Measurements from ENCODE around the gene SCGB2B2.
"Not testable (repeated sequence)": the region's sequence is repeated elsewhere in the genome, so short reads cannot be mapped to it uniquely, and the experiment has no call there.

Gene SCGB2B2

GRCh38 chr19:34681478-34681877 lies 4.5 kb upstream of the SCGB2B2 start:
- Mint-ChIP-seq H3K9me3 (peaks cover 81% of the 10 kb centered on the region), H3K4me3 (no peak overlapping the region), H3K27me3 (no peaks in the 10 kb centered on the region), H3K27ac (no peak overlapping the region), H3K36me3 (ENCODE audit: low read depth) (peaks cover 83% of the 10 kb centered on the region), H3K4me1 (ENCODE audit: low read depth) (peaks cover 12% of the 10 kb centered on the region)
- intact Hi-C loops (cut with micrococcal nuclease) = no loop called here

GRCh38 chr19:34678421-34678820 lies 1.5 kb upstream of the SCGB2B2 start:
- Mint-ChIP-seq H3K36me3 (ENCODE audit: low read depth) (peaks cover 74% of the 10 kb centered on the region), H3K27me3 (peaks cover 21% of the 10 kb centered on the region), H3K4me1 (ENCODE audit: low read depth) (peaks cover 12% of the 10 kb centered on the region), H3K9me3 (peaks cover 80% of the 10 kb centered on the region), H3K27ac (peak overlapping the region; percentile 100), H3K4me3 (peak overlapping the region; percentile 92)
- intact Hi-C loops (cut with micrococcal nuclease) = no loop called here

- intact Hi-C loops (cut with micrococcal nuclease) = no loop called here
- H3K36me3 Mint-ChIP-seq (ENCODE audit: low read depth) = peaks cover 71% of the 10 kb centered on the region
- peak overlapping the region; percentile 92 for H3K4me3 Mint-ChIP-seq
- H3K27ac Mint-ChIP-seq = peak overlapping the region; percentile 100
- peaks cover 80% of the 10 kb centered on the region for H3K9me3 Mint-ChIP-seq
- H3K4me1 Mint-ChIP-seq (ENCODE audit: low read depth) = peaks cover 12% of the 10 kb centered on the region
- H3K27me3 Mint-ChIP-seq = peaks cover 24% of the 10 kb centered on the region
These were observed 1.1 kb upstream of the SCGB2B2 start for GRCh38 chr19:34678085-34678412.

- Mint-ChIP-seq H3K27ac (peak within 1 kb of the TSS; percentile 100), H3K36me3 (ENCODE audit: low read depth) (peaks cover 65% of the 10 kb centered on the region), H3K4me1 (ENCODE audit: low read depth) (peaks cover 12% of the 10 kb centered on the region), H3K9me3 (peaks cover 80% of the 10 kb centered on the region), H3K27me3 (peaks cover 29% of the 10 kb centered on the region), H3K4me3 (peak within 1 kb of the TSS; percentile 92)
- intact Hi-C loops (cut with micrococcal nuclease) = loop anchor here (1.0 kb wide), 1 partner anchor 57 kb away; the partner anchor contains the start of gene ZNF181
These were observed 576 bp upstream of the SCGB2B2 start, which contains the start of gene ZNF302 for GRCh38 chr19:34677386-34678084. Gene ZNF302 (plus strand): TSS chr19:34677678. CDS start chr19:34678805, 1,127 bp downstream.

GRCh38 chr19:34675919-34676318 lies 1.0 kb downstream of the SCGB2B2 start:
- no peak overlapping the region for H3K27ac Mint-ChIP-seq
- no peak overlapping the region for H3K4me3 Mint-ChIP-seq
- H3K4me1 Mint-ChIP-seq (ENCODE audit: low read depth) = peaks cover 12% of the 10 kb centered on the region
- peaks cover 32% of the 10 kb centered on the region for H3K27me3 Mint-ChIP-seq
- intact Hi-C loops (cut with micrococcal nuclease) = no loop called here
- H3K9me3 Mint-ChIP-seq = peaks cover 68% of the 10 kb centered on the region
- H3K36me3 Mint-ChIP-seq (ENCODE audit: low read depth) = peaks cover 49% of the 10 kb centered on the region

GRCh38 chr19:34675250-34675649 lies 1.7 kb downstream of the SCGB2B2 start:
- Mint-ChIP-seq H3K4me3 (no peak overlapping the region), H3K27me3 (peaks cover 32% of the 10 kb centered on the region), H3K9me3 (peaks cover 61% of the 10 kb centered on the region), H3K36me3 (ENCODE audit: low read depth) (peaks cover 43% of the 10 kb centered on the region), H3K4me1 (ENCODE audit: low read depth) (peaks cover 12% of the 10 kb centered on the region), H3K27ac (no peak overlapping the region)
- intact Hi-C loops (cut with micrococcal nuclease) = no loop called here

- H3K9me3 Mint-ChIP-seq = peaks cover 45% of the 10 kb centered on the region
- H3K4me1 Mint-ChIP-seq (ENCODE audit: low read depth) = no peaks in the 10 kb centered on the region
- H3K4me3 Mint-ChIP-seq = no peak overlapping the region
- H3K27me3 Mint-ChIP-seq = peaks cover 32% of the 10 kb centered on the region
- peaks cover 26% of the 10 kb centered on the region for H3K36me3 Mint-ChIP-seq (ENCODE audit: low read depth)
- H3K27ac Mint-ChIP-seq = no peak overlapping the region
- intact Hi-C loops (cut with micrococcal nuclease) = no loop called here
These were observed 3.4 kb downstream of the SCGB2B2 start for GRCh38 chr19:34673590-34673989.

GRCh38 chr19:34671972-34672371 lies 5.0 kb downstream of the SCGB2B2 start:
- intact Hi-C loops (cut with micrococcal nuclease) = no loop called here
- Mint-ChIP-seq H3K4me1 (ENCODE audit: low read depth) (no peaks in the 10 kb centered on the region), H3K27ac (no peak overlapping the region), H3K9me3 (peaks cover 45% of the 10 kb centered on the region), H3K36me3 (ENCODE audit: low read depth) (peaks cover 10% of the 10 kb centered on the region), H3K4me3 (no peak overlapping the region), H3K27me3 (peaks cover 32% of the 10 kb centered on the region)

GRCh38 chr19:34669305-34669704 lies 7.7 kb downstream of the SCGB2B2 start:
- Mint-ChIP-seq H3K36me3 (ENCODE audit: low read depth) (no peaks in the 10 kb centered on the region), H3K4me3 (no peak overlapping the region), H3K4me1 (ENCODE audit: low read depth) (no peaks in the 10 kb centered on the region), H3K9me3 (peaks cover 22% of the 10 kb centered on the region), H3K27ac (no peak overlapping the region), H3K27me3 (peaks cover 17% of the 10 kb centered on the region)
- intact Hi-C loops (cut with micrococcal nuclease) = no loop called here

GRCh38 chr19:34668690-34669089 lies 8.3 kb downstream of the SCGB2B2 start:
- H3K4me1 Mint-ChIP-seq (ENCODE audit: low read depth); intact Hi-C loops (cut with micrococcal nuclease); H3K4me3 Mint-ChIP-seq; H3K27ac Mint-ChIP-seq; H3K36me3 Mint-ChIP-seq (ENCODE audit: low read depth): not testable (repeated sequence)
- peaks cover 11% of the 10 kb centered on the region for H3K27me3 Mint-ChIP-seq
- H3K9me3 Mint-ChIP-seq = peaks cover 16% of the 10 kb centered on the region

GRCh38 chr19:34668077-34668689 lies 8.8 kb downstream of the SCGB2B2 start:
- H3K4me3 Mint-ChIP-seq; H3K27ac Mint-ChIP-seq; intact Hi-C loops (cut with micrococcal nuclease); H3K4me1 Mint-ChIP-seq (ENCODE audit: low read depth); H3K36me3 Mint-ChIP-seq (ENCODE audit: low read depth); H3K27me3 Mint-ChIP-seq: not testable (repeated sequence)
- H3K9me3 Mint-ChIP-seq = peaks cover 11% of the 10 kb centered on the region

- H3K27ac Mint-ChIP-seq = peak overlapping the region; percentile 64
- H3K27me3 Mint-ChIP-seq = peaks cover 3% of the 10 kb centered on the region
- H3K4me1 Mint-ChIP-seq (ENCODE audit: low read depth) = no peaks in the 10 kb centered on the region
- no peaks in the 10 kb centered on the region for H3K36me3 Mint-ChIP-seq (ENCODE audit: low read depth)
- peak overlapping the region; percentile 60 for H3K4me3 Mint-ChIP-seq
- intact Hi-C loops (cut with micrococcal nuclease) = no loop called here
- H3K9me3 Mint-ChIP-seq = peaks cover 4% of the 10 kb centered on the region
These were observed 9.4 kb downstream of the SCGB2B2 start for GRCh38 chr19:34667349-34668076.

- Mint-ChIP-seq H3K36me3 (ENCODE audit: low read depth) (no peaks in the 10 kb centered on the region), H3K27ac (no peak overlapping the region), H3K9me3 (no peaks in the 10 kb centered on the region), H3K4me3 (no peak overlapping the region), H3K4me1 (ENCODE audit: low read depth) (no peaks in the 10 kb centered on the region), H3K27me3 (no peaks in the 10 kb centered on the region)
- intact Hi-C loops (cut with micrococcal nuclease) = no loop called here
These were observed 10.0 kb downstream of the SCGB2B2 start for GRCh38 chr19:34666958-34667265.

- no peak overlapping the region for H3K4me3 Mint-ChIP-seq
- intact Hi-C loops (cut with micrococcal nuclease) = no loop called here
- H3K36me3 Mint-ChIP-seq (ENCODE audit: low read depth) = no peaks in the 10 kb centered on the region
- H3K27me3 Mint-ChIP-seq = no peaks in the 10 kb centered on the region
- H3K4me1 Mint-ChIP-seq (ENCODE audit: low read depth) = no peaks in the 10 kb centered on the region
- no peaks in the 10 kb centered on the region for H3K9me3 Mint-ChIP-seq
- H3K27ac Mint-ChIP-seq = no peak overlapping the region
These were observed 10.6 kb downstream of the SCGB2B2 start for GRCh38 chr19:34666200-34666957.

Measured in dendritic cell treated with granulocyte-macrophage colony-stimulating factor and Interleukin-4, amounts not matched to agents 40 ng/mL and 50 ng/mL, for 4 days (primary cell).